Spleen (tissue), 11 donors: ENCODE measurements around the gene PAK1. TPM values are rescaled to one million over a fixed set of nuclear protein-coding genes. Genes with fewer than 3 reads are reported as not detected.
"Not testable (repeated sequence)": the region's sequence is repeated elsewhere in the genome, so short reads cannot be mapped to it uniquely, and the experiment has no call there.

Experiments
- DNase-seq: peaks from one replicate; pipeline ENCODE4 v3.0.0-alpha.2; 2020
- H3K27ac ChIP-seq, 8 donors: fragments of 200-600 bp; sonication (generic) in 7 of 8; 1 replicate in 4 of 8; 2 replicates in 4 of 8; pipeline versions ENCODE4 v1.5.0 to v1.8.0; 2016 to 2021; ENCODE audit warnings: inconsistent platforms in 4 of 8, mild to moderate bottlenecking in 4 of 8, moderate library complexity in 1 of 8
- H3K27me3 ChIP-seq, 7 donors: fragments of 200-600 bp; sonication (generic) in 6 of 7; replicated peaks in 1 of 7; 1 replicate in 4 of 7; 2 replicates in 3 of 7; pipeline versions ENCODE4 v1.5.0 to v1.8.0; 2016 to 2021; ENCODE audit warnings: inconsistent platforms in 3 of 7, mild to moderate bottlenecking in 1 of 7
- H3K36me3 ChIP-seq, 6 donors: fragments of 200-600 bp; sonication (generic) in 5 of 6; 1 replicate in 4 of 6; 2 replicates in 2 of 6; pipeline versions ENCODE4 v1.5.0 to v1.8.0; 2016 to 2021; ENCODE audit warnings: inconsistent platforms in 2 of 6
- H3K4me1 ChIP-seq, 6 donors: fragments of 200-600 bp; sonication (generic) in 5 of 6; 1 replicate in 3 of 6; 2 replicates in 3 of 6; pipeline versions ENCODE4 v1.5.0 to v1.8.0; 2016 to 2021; ENCODE audit warnings: inconsistent platforms in 3 of 6
- H3K4me3 ChIP-seq, 8 donors: fragments of 200-600 bp; sonication (generic) in 7 of 8; 1 replicate in 4 of 8; 2 replicates in 4 of 8; pipeline versions ENCODE4 v1.5.0 to v1.8.0; 2016 to 2021; ENCODE audit warnings: inconsistent platforms in 4 of 8, mild to moderate bottlenecking in 4 of 8, moderate library complexity in 2 of 8
- H3K9me3 ChIP-seq, 8 donors: fragments of 200-600 bp; sonication (generic) in 7 of 8; 1 replicate in 4 of 8; 2 replicates in 4 of 8; pipeline versions ENCODE4 v1.5.0 to v1.8.0; 2016 to 2021; ENCODE audit warnings: inconsistent platforms in 4 of 8
- CTCF ChIP-seq, 11 experiments: fragments of 200-600 bp in 7 of 11; fragments of 450-650 bp in 4 of 11; sonication (generic) in 4 of 11; IDR thresholded peaks in 8 of 11; conservative IDR thresholded peaks in 3 of 11; 1 replicate in 7 of 11; 2 replicates in 4 of 11; pipeline versions ENCODE4 v1.4.0 to v1.8.0; 2016 to 2021; ENCODE audit warnings: antibody characterized with exemption in 11 of 11, inconsistent platforms in 4 of 11, mild to moderate bottlenecking in 1 of 11
- POLR2A ChIP-seq, 3 donors: fragments of 450-650 bp; IDR thresholded peaks; one replicate each; pipeline ENCODE4 v1.5.1; 2017; ENCODE audit warnings: antibody characterized with exemption in 3 of 3, mild to moderate bottlenecking in 1 of 3
- POLR2AphosphoS5 ChIP-seq, 3 donors: sonication (generic); formaldehyde crosslinking; IDR thresholded peaks; one replicate each; pipeline ENCODE4 v1.5.1; 2017; ENCODE audit warnings: antibody characterized with exemption in 3 of 3
- WGBS, 5 donors: extraction: QIAGEN DNeasy Blood & Tissue Kit in 3 of 5; methylation state at CpG; one replicate each; pipeline versions ENCODE4 v1.1.5 to v1.1.7; 2013 to 2018; 5-methylcytosine and 5-hydroxymethylcytosine counted together
- intact Hi-C: fragments of 100-400 bp; cut with DNase I; formaldehyde crosslinking; loops from one replicate; pipeline ENCODE4 v1.15.0; 2023; ENCODE audit warnings: low total_unique reads
- polyA plus RNA-seq, 3 donors: library from polyadenylated mRNA; stranded (reverse); fragments of 200-250 nt; gene quantifications; one replicate each; pipeline ENCODE4 v1.2.1, GENCODE V29; 2013
- total RNA-seq, 7 donors: library from RNA; depleted of rRNA in 3 of 7; stranded (reverse); fragments of >200 nt in 3 of 7; fragmentation: NEBNext Ultra II Directional in 4 of 7; extraction: Animal tissue kit (Norgen Biotek cat#: 25700) in 4 of 7; gene quantifications; one replicate each; pipeline versions ENCODE4 v1.1.0 to v1.2.1, GENCODE V29; 2016 to 2021
- donor health status: healthy with polysubstance abuse.
- donor health status: DM: no; HTN: no; CAD: no; lungs with moderate emphysema.
- donor health status: DM: no; HTN: no; CAD: no.
- donor health status: Bipolar disorder and iron deficiency.
- donor health status: healthy.
- donor health status: DM: no; HTN: no; CAD: no.
- donor health status: DM: yes; HTN: yes; CAD: no.

The PAK1 gene
- total and polyA plus RNA-seq, 10 donors, result 9.3 to 76.5 (median 37.5) TPM

GRCh38 chr11:77386178-77386577 lies 87.7 kb downstream of the PAK1 start:
- DNase-seq, result no peak
- H3K27me3 ChIP-seq, result no peaks in the 10 kb centered on the region
- H3K27ac ChIP-seq, result no peak overlapping the region
- no peaks in the 10 kb centered on the region for H3K9me3 ChIP-seq
- H3K36me3 ChIP-seq, result peaks cover 0 to 46% (median 0%) of the 10 kb centered on the region in 6 donors
- WGBS, 5 donors, result 72 to 85% (median 78%) methylated on average over 1 of the region's 1 CpG
- TF ChIP-seq CTCF (IDR thresholded peaks at IDR 0.05 in 8 of 11, conservative IDR thresholded peaks at IDR 0.05 in 3 of 11), result no peak
- TF ChIP-seq POLR2A (IDR thresholded peaks at IDR 0.05), result no peak
- TF ChIP-seq POLR2AphosphoS5 (IDR thresholded peaks at IDR 0.05), result no peak
- no peak overlapping the region for H3K4me3 ChIP-seq
- peaks cover 0 to 11% (median 4%) of the 10 kb centered on the region in 6 donors for H3K4me1 ChIP-seq
- intact Hi-C loops, result no loop called here

GRCh38 chr11:77385255-77385771 lies 88.6 kb downstream of the PAK1 start:
- H3K27me3 ChIP-seq, DNase-seq, intact Hi-C loops, H3K27ac ChIP-seq, H3K4me3 ChIP-seq, H3K9me3 ChIP-seq: not testable (repeated sequence)
- WGBS, 5 donors, result 94 to 97% (median 96%) methylated on average over 8 of the region's 8 CpGs
- Histone ChIP-seq H3K36me3 (peaks cover 0 to 38% (median 0%) of the 10 kb centered on the region in 6 donors), H3K4me1 (peaks cover 0 to 11% (median 4%) of the 10 kb centered on the region in 6 donors)

- H3K36me3 ChIP-seq, result peaks cover 0 to 40% (median 0%) of the 10 kb centered on the region in 6 donors
- no peaks in the 10 kb centered on the region for H3K9me3 ChIP-seq
- H3K27me3 ChIP-seq, result no peaks in the 10 kb centered on the region
- WGBS, 5 donors, result 48 to 71% (median 48%) methylated on average over 2 of the region's 2 CpGs
- peaks cover 0 to 11% (median 4%) of the 10 kb centered on the region in 6 donors for H3K4me1 ChIP-seq
- TF ChIP-seq POLR2A (IDR thresholded peaks at IDR 0.05) (no peak), CTCF (IDR thresholded peaks at IDR 0.05 in 8 of 11, conservative IDR thresholded peaks at IDR 0.05 in 3 of 11) (no peak), POLR2AphosphoS5 (IDR thresholded peaks at IDR 0.05) (no peak)
- no peak overlapping the region for H3K27ac ChIP-seq
- no peak for DNase-seq
- H3K4me3 ChIP-seq, result no peak overlapping the region
- intact Hi-C loops, result no loop called here
Observed at GRCh38 chr11:77384571-77384970, 89.3 kb downstream of the PAK1 start.

- H3K9me3 ChIP-seq, H3K27me3 ChIP-seq, H3K4me3 ChIP-seq, H3K27ac ChIP-seq, intact Hi-C loops, DNase-seq: not testable (repeated sequence)
- Histone ChIP-seq H3K4me1 (peaks cover 0 to 11% (median 4%) of the 10 kb centered on the region in 6 donors), H3K36me3 (peaks cover 0 to 40% (median 6%) of the 10 kb centered on the region in 6 donors)
- 85 to 99% (median 97%) methylated on average over 6 to 7 of the region's 7 CpGs for WGBS, 5 donors
Observed at GRCh38 chr11:77383349-77383748, 90.5 kb downstream of the PAK1 start.

- DNase-seq, result no peak
- intact Hi-C loops, result no loop called here
- Histone ChIP-seq H3K27ac (peak overlapping the region in 2 of 8 donors; percentile 15 to 20), H3K36me3 (peaks cover 0 to 53% (median 6%) of the 10 kb centered on the region in 6 donors), H3K4me1 (peaks cover 0 to 11% (median 4%) of the 10 kb centered on the region in 6 donors), H3K4me3 (no peak overlapping the region), H3K9me3 (no peaks in the 10 kb centered on the region), H3K27me3 (no peaks in the 10 kb centered on the region)
- 67 to 86% (median 71%) methylated on average over 2 of the region's 2 CpGs for WGBS, 5 donors
- TF ChIP-seq CTCF (IDR thresholded peaks at IDR 0.05 in 8 of 11, conservative IDR thresholded peaks at IDR 0.05 in 3 of 11) (no peak), POLR2AphosphoS5 (IDR thresholded peaks at IDR 0.05) (no peak), POLR2A (IDR thresholded peaks at IDR 0.05) (no peak)
Observed at GRCh38 chr11:77381729-77382665, 91.9 kb downstream of the PAK1 start.
